OCI-LY1 (cell line): ENCODE results near the gene CD40.

ENCODE experiments used
- H2AFZ ChIP-seq: fragments of 200-600 bp; sonication (generic), shearing (Covaris generic); 2 replicates; pipeline ENCODE4 v1.6.0; 2014; ENCODE audit warnings: antibody characterized with exemption, mild to moderate bottlenecking, low read length
- H3F3A ChIP-seq: fragments of 200-600 bp; sonication (generic), shearing (Covaris generic); 2 replicates; pipeline ENCODE4 v1.6.0; 2014; ENCODE audit warnings: mild to moderate bottlenecking, antibody characterized with exemption, low read length, moderate library complexity; ENCODE audit not compliant: insufficient read depth
- H3K27ac ChIP-seq: fragments of 200-600 bp; sonication (generic); 2 replicates; pipeline ENCODE4 v1.5.1; 2014; ENCODE audit warnings: low read length, mixed run types, mild to moderate bottlenecking, low read depth; ENCODE audit not compliant: poor library complexity, severe bottlenecking
- H3K27me3 ChIP-seq: fragments of 200-600 bp; sonication (generic); 2 replicates; pipeline ENCODE4 v1.6.0; 2014; ENCODE audit warnings: antibody characterized with exemption, mild to moderate bottlenecking, low read length, moderate library complexity; ENCODE audit not compliant: insufficient read depth
- H3K36me3 ChIP-seq: fragments of 200-600 bp; sonication (generic); 2 replicates; pipeline ENCODE4 v1.6.1; 2014; ENCODE audit warnings: mild to moderate bottlenecking, antibody characterized with exemption, low read length, moderate library complexity, mixed read lengths; ENCODE audit not compliant: insufficient read depth
- H3K4me1 ChIP-seq: fragments of 200-600 bp; sonication (generic); 2 replicates; pipeline ENCODE4 v1.5.1; 2014; ENCODE audit warnings: mild to moderate bottlenecking, low read length, moderate library complexity; ENCODE audit not compliant: insufficient read depth, severe bottlenecking
- H3K4me2 ChIP-seq: fragments of 200-600 bp; sonication (generic), shearing (Covaris generic); 2 replicates; pipeline ENCODE4 v1.6.1; 2014; ENCODE audit warnings: low read length
- H3K4me3 ChIP-seq: fragments of 200-600 bp; sonication (generic); 2 replicates; pipeline ENCODE4 v1.5.1; 2014; ENCODE audit warnings: low read length, low read depth, mild to moderate bottlenecking, mixed read lengths; ENCODE audit not compliant: poor library complexity, severe bottlenecking
- H3K79me2 ChIP-seq: fragments of 200-600 bp; shearing (Covaris generic); 2 replicates; pipeline ENCODE4 v1.6.1; 2016; ENCODE audit warnings: mixed run types, low read length, mixed read lengths; ENCODE audit not compliant: insufficient read depth
- H3K9ac ChIP-seq: fragments of 200-600 bp; sonication (generic), shearing (Covaris generic); 2 replicates; pipeline ENCODE4 v1.6.1; 2014; ENCODE audit warnings: mild to moderate bottlenecking, low read length, mixed read lengths
- H3K9me2 ChIP-seq: fragments of 200-600 bp; sonication (generic), shearing (Covaris generic); 2 replicates; pipeline ENCODE4 v1.6.1; 2014; ENCODE audit warnings: low read depth, mild to moderate bottlenecking, low read length, mixed read lengths
- H3K9me3 ChIP-seq: fragments of 200-600 bp; shearing (Covaris generic); 2 replicates; pipeline ENCODE4 v1.6.1; 2014; ENCODE audit warnings: low read length, mixed read lengths
- H4K20me1 ChIP-seq: fragments of 200-600 bp; sonication (generic), shearing (Covaris generic); 2 replicates; pipeline ENCODE4 v1.6.0; 2016; ENCODE audit warnings: mild to moderate bottlenecking, low read length; ENCODE audit not compliant: insufficient read depth
- CTCF ChIP-seq: fragments of 200-600 bp; sonication (generic), shearing (Covaris generic); IDR thresholded peaks from 2 replicates; pipeline ENCODE4 v1.5.1; 2017; ENCODE audit warnings: mild to moderate bottlenecking, antibody characterized with exemption, low read length, moderate library complexity, mixed read lengths
- EZH2 ChIP-seq: fragments of 200-600 bp; sonication (generic), shearing (Covaris generic); IDR thresholded peaks from 2 replicates; pipeline ENCODE4 v1.8.0; 2017; ENCODE audit warnings: borderline replicate concordance, mixed run types, mild to moderate bottlenecking, antibody characterized with exemption, low read length, moderate library complexity, mixed read lengths

CD40 gene

GRCh38 chr20:46073024-46073423 lies 45.1 kb upstream of the CD40 start:
- Histone ChIP-seq H3K4me2 (no peak overlapping the region), H2AFZ (no peak overlapping the region), H3K36me3 (peaks cover 50% of the 10 kb centered on the region; the same call in 1 of the 2 replicates), H3F3A (no peaks in the 10 kb centered on the region), H3K4me1 (no peaks in the 10 kb centered on the region), H3K9me2 (no peaks in the 10 kb centered on the region), H3K27ac (no peak overlapping the region), H3K79me2 (no peaks in the 10 kb centered on the region), H3K9ac (no peak overlapping the region), H3K27me3 (no peaks in the 10 kb centered on the region), H3K9me3 (no peaks in the 10 kb centered on the region), H4K20me1 (no peaks in the 10 kb centered on the region), H3K4me3 (no peak overlapping the region)
- TF ChIP-seq CTCF (no peak), EZH2 (no peak)

GRCh38 chr20:46073443-46073842 lies 44.7 kb upstream of the CD40 start:
- Histone ChIP-seq H3K4me3 (no peak overlapping the region), H3K9me3 (no peaks in the 10 kb centered on the region), H3K36me3 (peaks cover 50% of the 10 kb centered on the region; the same call in 1 of the 2 replicates), H2AFZ (no peak overlapping the region), H3K27me3 (no peaks in the 10 kb centered on the region), H3K4me2 (no peak overlapping the region), H3K27ac (no peak overlapping the region), H3K9ac (no peak overlapping the region), H3K79me2 (no peaks in the 10 kb centered on the region), H3F3A (no peaks in the 10 kb centered on the region), H3K4me1 (no peaks in the 10 kb centered on the region), H3K9me2 (no peaks in the 10 kb centered on the region), H4K20me1 (no peaks in the 10 kb centered on the region)
- TF ChIP-seq EZH2 (no peak), CTCF (no peak)

GRCh38 chr20:46074006-46074405 lies 44.1 kb upstream of the CD40 start:
- H3K9me2 ChIP-seq: no peaks in the 10 kb centered on the region
- no peak overlapping the region for H3K4me3 ChIP-seq
- no peaks in the 10 kb centered on the region for H3K9me3 ChIP-seq
- TF ChIP-seq EZH2 (no peak), CTCF (no peak)
- H3K36me3 ChIP-seq: peaks cover 53% of the 10 kb centered on the region
- no peak overlapping the region for H3K4me2 ChIP-seq
- no peaks in the 10 kb centered on the region for H3K4me1 ChIP-seq
- H2AFZ ChIP-seq: no peak overlapping the region
- no peak overlapping the region for H3K9ac ChIP-seq
- H3F3A ChIP-seq: no peaks in the 10 kb centered on the region
- no peaks in the 10 kb centered on the region for H3K27me3 ChIP-seq
- H4K20me1 ChIP-seq: no peaks in the 10 kb centered on the region
- no peaks in the 10 kb centered on the region for H3K79me2 ChIP-seq
- H3K27ac ChIP-seq: no peak overlapping the region
